GM19324 (cell line): Measurements from ENCODE around the gene ITPR3.

Experiments
- ATAC-seq: cut with Tn5 transposase; IDR thresholded peaks from one replicate; pipeline ENCODE4 v1.9.1; 2021; ENCODE audit warnings: mild to moderate bottlenecking, moderate library complexity; ENCODE audit not compliant: unreplicated experiment, low FRiP score

The ITPR3 gene

GRCh38 chr6:33683576-33684427 is 62.7 kb downstream of the ITPR3 start:
- no peak for ATAC-seq

- ATAC-seq, result no peak
Measured at GRCh38 chr6:33684428-33684896, 63.3 kb downstream of the ITPR3 start.

- no peak for ATAC-seq
Measured at GRCh38 chr6:33684983-33685382, 63.9 kb downstream of the ITPR3 start.

GRCh38 chr6:33685411-33686224 is 64.5 kb downstream of the ITPR3 start:
- ATAC-seq, result no peak

- ATAC-seq, result no peak
Measured at GRCh38 chr6:33686225-33686924, 65.3 kb downstream of the ITPR3 start.

GRCh38 chr6:33686981-33687975 is 66.2 kb downstream of the ITPR3 start:
- ATAC-seq, result no peak

- no peak for ATAC-seq
Measured at GRCh38 chr6:33688006-33688405, 66.9 kb downstream of the ITPR3 start.

- no peak for ATAC-seq
Measured at GRCh38 chr6:33688451-33689147, 67.5 kb downstream of the ITPR3 start.

GRCh38 chr6:33689148-33689494 is 68.0 kb downstream of the ITPR3 start:
- no peak for ATAC-seq

- ATAC-seq, result no peak
Measured at GRCh38 chr6:33689879-33690278, 68.8 kb downstream of the ITPR3 start.

GRCh38 chr6:33690766-33691165 is 69.6 kb downstream of the ITPR3 start:
- no peak for ATAC-seq

GRCh38 chr6:33691456-33692077 is 70.4 kb downstream of the ITPR3 start:
- ATAC-seq, result no peak

GRCh38 chr6:33692078-33692759 is 71.1 kb downstream of the ITPR3 start:
- ATAC-seq, result no peak

GRCh38 chr6:33692760-33693158 is 71.6 kb downstream of the ITPR3 start:
- no peak for ATAC-seq

GRCh38 chr6:33693186-33694105 is 72.3 kb downstream of the ITPR3 start:
- no peak for ATAC-seq

- ATAC-seq, result no peak
Measured at GRCh38 chr6:33694401-33694931, 73.3 kb downstream of the ITPR3 start.

GRCh38 chr6:33694977-33695376 is 73.9 kb downstream of the ITPR3 start:
- no peak for ATAC-seq
